CD4-positive, alpha-beta T cell treated with Interleukin-10 for 1 hour (primary cell): ENCODE measurements around the gene SPG7.
"Not testable (repeated sequence)": the region's sequence is repeated elsewhere in the genome, so short reads cannot be mapped to it uniquely, and the experiment has no call there.

Experiments used
- DNase-seq: peaks from one replicate; pipeline ENCODE4 v3.0.0-alpha.2; 2020

The SPG7 gene

GRCh38 chr16:89565506-89566372 is 57.5 kb downstream of the SPG7 start:
- DNase-seq = peak; percentile 53

GRCh38 chr16:89567656-89568594 is 59.7 kb downstream of the SPG7 start:
- DNase-seq = no peak

- no peak for DNase-seq
These were observed 61.5 kb downstream of the SPG7 start for GRCh38 chr16:89569506-89570341.

GRCh38 chr16:89570342-89570923 is 62.2 kb downstream of the SPG7 start:
- no peak for DNase-seq

GRCh38 chr16:89570983-89571598 is 62.9 kb downstream of the SPG7 start:
- DNase-seq = not testable (repeated sequence)

- DNase-seq = no peak
These were observed 63.4 kb downstream of the SPG7 start for GRCh38 chr16:89571636-89572035.

GRCh38 chr16:89572073-89572484 is 63.9 kb downstream of the SPG7 start:
- DNase-seq = no peak

GRCh38 chr16:89572485-89573205 is 64.4 kb downstream of the SPG7 start:
- no peak for DNase-seq

GRCh38 chr16:89573826-89574680 is 65.8 kb downstream of the SPG7 start:
- DNase-seq = no peak

- DNase-seq = peak; percentile 50
These were observed 66.6 kb downstream of the SPG7 start for GRCh38 chr16:89574681-89575246.

GRCh38 chr16:89575247-89576152 is 67.3 kb downstream of the SPG7 start, which contains the start of gene CPNE7:
Gene CPNE7, plus strand, starts transcription at chr16:89575758. Its CDS starts 140 bp downstream, at chr16:89575898.
- DNase-seq = peak; percentile 16

GRCh38 chr16:89576153-89577054 is 68.2 kb downstream of the SPG7 start:
- no peak for DNase-seq

- DNase-seq = no peak
These were observed 69.0 kb downstream of the SPG7 start for GRCh38 chr16:89577055-89577759.

- DNase-seq = no peak
These were observed 71.1 kb downstream of the SPG7 start for GRCh38 chr16:89579351-89579750.

GRCh38 chr16:89581045-89581695 is 73.0 kb downstream of the SPG7 start:
- DNase-seq = no peak
